Adipocyte (in vitro differentiated cells): Measurements from ENCODE around the gene AUTS2.
"Not testable (repeated sequence)": the region's sequence is repeated elsewhere in the genome, so short reads cannot be mapped to it uniquely, and the experiment has no call there.

Experiments used
- DNase-seq: peaks from one replicate; pipeline ENCODE4 v3.0.0-alpha.2; 2015; ENCODE audit warnings: low read depth
- H3K27me3 ChIP-seq: replicated peaks from 2 replicates; pipeline ENCODE4 v1.7.0; 2013; ENCODE audit warnings: mild to moderate bottlenecking, low read length, moderate library complexity; ENCODE audit not compliant: control insufficient read depth, insufficient read depth
- H3K36me3 ChIP-seq: 2 replicates; pipeline ENCODE4 v1.7.0; 2013; ENCODE audit warnings: low read length, mild to moderate bottlenecking, moderate library complexity; ENCODE audit not compliant: control insufficient read depth, insufficient read depth, severe bottlenecking
- H3K4me1 ChIP-seq: 2 replicates; pipeline ENCODE4 v1.7.0; 2013; ENCODE audit warnings: mild to moderate bottlenecking, low read length, moderate library complexity; ENCODE audit not compliant: control insufficient read depth, insufficient read depth
- H3K4me3 ChIP-seq: 2 replicates; pipeline ENCODE4 v1.7.0; 2013; ENCODE audit warnings: mild to moderate bottlenecking, low read length, moderate library complexity
- H3K9ac ChIP-seq: 2 replicates; pipeline ENCODE4 v1.7.0; 2013; ENCODE audit warnings: mild to moderate bottlenecking, low read length, moderate library complexity
- H3K9me3 ChIP-seq: 2 replicates; pipeline ENCODE4 v1.7.0; 2013; ENCODE audit warnings: mild to moderate bottlenecking, low read length, moderate library complexity; ENCODE audit not compliant: control insufficient read depth

AUTS2 gene

GRCh38 chr7:70356787-70357328 is 758.6 kb downstream of the AUTS2 start:
- Histone ChIP-seq H3K4me3 (no peak overlapping the region), H3K4me1 (peaks cover 28% of the 10 kb centered on the region), H3K36me3 (no peaks in the 10 kb centered on the region), H3K27me3 (no peaks in the 10 kb centered on the region), H3K9me3 (no peaks in the 10 kb centered on the region), H3K9ac (no peak overlapping the region)
- no peak for DNase-seq

DNA sequence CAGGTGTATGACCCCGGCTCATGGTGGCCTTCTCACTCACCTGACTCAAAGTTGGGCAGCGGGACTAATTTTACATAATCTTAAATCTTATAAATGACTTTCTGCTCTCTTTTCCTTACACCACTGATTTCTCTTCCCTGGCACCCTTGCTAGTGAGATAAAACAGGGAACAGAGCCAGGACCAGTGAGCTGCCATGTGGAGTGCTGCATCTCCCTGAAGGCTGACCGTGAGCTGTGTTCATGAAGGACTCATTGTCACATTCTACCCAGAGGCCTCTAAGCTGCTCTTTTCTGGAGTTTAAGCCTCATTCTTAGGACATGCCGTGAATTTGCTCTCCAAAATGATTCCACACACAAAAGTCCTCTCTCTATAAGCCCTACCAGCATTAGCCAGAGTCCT is 762.3 kb downstream of the AUTS2 start:
- Histone ChIP-seq H3K36me3 (no peaks in the 10 kb centered on the region), H3K9me3 (no peaks in the 10 kb centered on the region), H3K27me3 (no peaks in the 10 kb centered on the region), H3K9ac (no peak overlapping the region), H3K4me3 (no peak overlapping the region), H3K4me1 (peaks cover 10% of the 10 kb centered on the region)
- DNase-seq, result no peak

GRCh38 chr7:70361821-70362220 is 763.5 kb downstream of the AUTS2 start:
- no peaks in the 10 kb centered on the region for H3K4me1 ChIP-seq
- H3K9ac ChIP-seq, result no peak overlapping the region
- no peaks in the 10 kb centered on the region for H3K36me3 ChIP-seq
- H3K9me3 ChIP-seq, result no peaks in the 10 kb centered on the region
- H3K4me3 ChIP-seq, result no peak overlapping the region
- DNase-seq, result no peak
- H3K27me3 ChIP-seq, result no peaks in the 10 kb centered on the region

- H3K4me3 ChIP-seq, H3K27me3 ChIP-seq, DNase-seq, H3K4me1 ChIP-seq, H3K9ac ChIP-seq, H3K36me3 ChIP-seq, H3K9me3 ChIP-seq: not testable (repeated sequence)
Measured at GRCh38 chr7:70364393-70364792, 766.1 kb downstream of the AUTS2 start.

DNA sequence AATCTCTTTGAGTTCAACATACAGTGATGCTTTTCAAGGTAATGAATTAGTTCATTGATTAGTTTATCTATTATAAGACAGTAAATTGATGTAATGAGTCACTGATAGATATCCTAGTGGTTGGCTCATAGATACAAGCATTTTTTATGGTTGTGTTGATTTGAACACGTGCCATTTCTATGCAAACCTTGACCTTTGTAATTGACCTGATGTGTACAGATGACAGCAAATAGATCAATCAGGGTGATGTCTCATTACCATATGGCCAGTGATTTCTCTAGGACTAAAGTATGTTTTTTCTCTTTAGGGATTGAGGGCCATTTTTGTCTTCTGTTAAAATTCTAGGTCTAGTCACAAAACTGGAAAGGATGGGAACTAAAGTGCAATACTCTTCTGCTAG is 773.4 kb downstream of the AUTS2 start:
- Histone ChIP-seq H3K4me3 (no peak overlapping the region), H3K9ac (no peak overlapping the region), H3K27me3 (no peaks in the 10 kb centered on the region)

DNA sequence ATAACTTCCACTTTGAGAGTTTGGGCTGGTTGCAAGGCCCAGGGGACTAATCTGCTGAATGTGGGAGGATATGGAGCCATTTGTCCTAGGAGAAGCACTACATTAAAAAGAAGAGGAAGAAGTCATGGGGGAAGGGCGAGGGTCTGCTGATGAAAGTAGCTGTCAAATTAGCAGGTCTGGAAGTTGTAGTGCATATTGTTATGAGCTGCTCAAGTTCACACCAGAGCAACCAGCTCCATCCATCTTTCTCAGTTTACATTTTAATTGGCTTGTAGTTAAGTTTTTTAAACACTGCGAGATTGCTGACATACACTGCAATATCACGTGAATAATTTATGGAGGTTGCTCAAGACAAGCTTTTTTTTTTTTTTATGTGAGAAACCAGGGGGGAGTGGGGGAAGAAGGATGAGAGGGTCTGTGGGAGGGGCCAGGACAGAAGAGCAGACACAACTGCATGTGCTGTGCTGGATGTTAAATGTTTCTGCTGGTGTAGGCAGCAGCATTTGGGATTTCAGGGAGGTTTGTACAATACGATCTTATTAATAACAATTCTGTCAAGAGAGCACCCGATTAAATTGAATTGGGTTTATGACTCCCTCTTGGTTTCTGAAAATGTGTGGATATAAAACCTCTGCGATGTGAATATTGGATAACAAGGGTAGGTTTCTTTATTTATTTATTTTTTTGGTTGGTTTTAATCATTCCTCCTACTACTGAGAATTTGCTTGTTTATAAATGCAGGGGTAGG is 774.7 kb downstream of the AUTS2 start:
- no peak overlapping the region for H3K9ac ChIP-seq
- peaks cover 6% of the 10 kb centered on the region for H3K4me1 ChIP-seq
- H3K36me3 ChIP-seq, result no peaks in the 10 kb centered on the region
- H3K4me3 ChIP-seq, result no peak overlapping the region
- H3K27me3 ChIP-seq, result no peaks in the 10 kb centered on the region
- no peak for DNase-seq
- no peaks in the 10 kb centered on the region for H3K9me3 ChIP-seq

More for the DNA sequence above, 773.4 kb downstream of the AUTS2 start:
- Histone ChIP-seq H3K9me3 (no peaks in the 10 kb centered on the region), H3K4me1 (peaks cover 4% of the 10 kb centered on the region), H3K36me3 (no peaks in the 10 kb centered on the region)
- no peak for DNase-seq

DNA sequence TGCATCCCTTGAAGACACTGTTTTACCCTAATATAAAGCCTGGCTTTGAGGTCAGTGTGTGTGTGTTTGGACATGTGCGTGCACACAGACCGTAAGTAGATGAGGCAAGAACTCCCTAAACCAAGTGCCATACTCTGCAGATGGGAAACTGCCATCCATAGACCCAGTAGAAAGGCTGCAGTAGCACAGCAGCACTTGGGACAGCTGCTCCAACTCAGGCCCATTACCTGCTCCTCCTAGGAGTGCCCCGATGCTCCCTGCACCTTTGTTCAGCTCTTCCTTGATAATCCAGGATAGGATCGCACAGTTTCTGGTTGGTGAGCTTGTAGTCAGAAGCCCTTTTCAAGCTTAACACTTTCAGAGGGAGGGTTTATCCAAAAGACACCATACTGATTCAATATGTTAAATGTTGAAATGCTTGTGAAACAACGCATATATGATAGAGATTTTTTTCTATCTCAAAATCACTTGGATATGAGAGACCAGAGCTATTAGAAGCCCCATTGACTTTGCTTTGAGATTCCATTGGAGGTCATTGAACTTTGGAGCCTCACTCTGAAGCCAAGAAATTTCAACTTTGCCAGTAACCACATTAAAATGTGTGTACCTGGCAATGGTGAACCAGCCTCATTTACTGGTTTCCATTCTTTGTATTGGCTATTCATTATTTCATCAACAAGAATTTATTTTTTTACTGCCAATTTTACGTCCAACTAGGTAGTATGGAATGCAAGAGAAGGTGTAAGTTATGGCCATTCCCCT is 776.7 kb downstream of the AUTS2 start:
- no peak overlapping the region for H3K9ac ChIP-seq
- no peaks in the 10 kb centered on the region for H3K36me3 ChIP-seq
- DNase-seq, result no peak
- peaks cover 12% of the 10 kb centered on the region for H3K4me1 ChIP-seq
- no peak overlapping the region for H3K4me3 ChIP-seq
- H3K27me3 ChIP-seq, result no peaks in the 10 kb centered on the region
- H3K9me3 ChIP-seq, result no peaks in the 10 kb centered on the region

DNA sequence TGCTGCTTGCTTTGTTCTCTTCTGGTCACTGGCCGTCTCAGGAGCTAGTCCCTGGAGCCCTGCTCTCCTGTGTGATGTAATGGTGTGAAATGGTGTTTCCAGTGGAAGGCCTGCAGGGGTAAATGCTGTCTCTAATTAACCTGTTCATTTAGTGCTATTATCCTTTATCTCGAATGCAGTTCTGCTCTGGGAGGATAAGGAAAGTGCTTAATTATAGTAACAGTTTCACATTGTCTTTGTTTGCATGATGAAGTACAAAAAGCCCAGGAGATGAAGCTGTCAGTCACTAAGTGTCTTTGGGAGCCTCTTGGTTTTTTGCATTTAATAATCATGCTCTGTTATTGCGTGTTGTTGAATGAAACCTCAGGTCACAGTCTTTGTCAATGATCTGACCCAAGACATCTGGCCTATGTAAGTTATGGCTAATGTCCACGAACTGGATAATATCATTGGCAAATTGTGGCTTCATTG is 778.3 kb downstream of the AUTS2 start:
- H3K4me3 ChIP-seq, result no peak overlapping the region
- no peaks in the 10 kb centered on the region for H3K9me3 ChIP-seq
- peaks cover 27% of the 10 kb centered on the region for H3K4me1 ChIP-seq
- no peaks in the 10 kb centered on the region for H3K36me3 ChIP-seq
- H3K9ac ChIP-seq, result no peak overlapping the region
- H3K27me3 ChIP-seq, result no peaks in the 10 kb centered on the region
- DNase-seq, result no peak

GRCh38 chr7:70377957-70378356 is 779.7 kb downstream of the AUTS2 start:
- no peak for DNase-seq
- Histone ChIP-seq H3K27me3 (no peaks in the 10 kb centered on the region), H3K36me3 (no peaks in the 10 kb centered on the region), H3K9me3 (no peaks in the 10 kb centered on the region), H3K4me1 (peaks cover 27% of the 10 kb centered on the region), H3K4me3 (no peak overlapping the region), H3K9ac (no peak overlapping the region)

GRCh38 chr7:70379210-70379609 is 780.9 kb downstream of the AUTS2 start:
- Histone ChIP-seq H3K4me1 (peaks cover 27% of the 10 kb centered on the region), H3K9ac (no peak overlapping the region), H3K9me3 (no peaks in the 10 kb centered on the region), H3K36me3 (no peaks in the 10 kb centered on the region), H3K4me3 (no peak overlapping the region), H3K27me3 (no peaks in the 10 kb centered on the region)
- DNase-seq, result no peak

- DNase-seq, result peak; percentile 57
- H3K4me3 ChIP-seq, result peak overlapping the region; percentile 47
- peak overlapping the region; percentile 60 for H3K9ac ChIP-seq
- peaks cover 27% of the 10 kb centered on the region for H3K4me1 ChIP-seq
- no peaks in the 10 kb centered on the region for H3K9me3 ChIP-seq
- no peaks in the 10 kb centered on the region for H3K36me3 ChIP-seq
- H3K27me3 ChIP-seq, result no peaks in the 10 kb centered on the region
Measured at GRCh38 chr7:70380421-70381015, 782.2 kb downstream of the AUTS2 start.
